LNCaP clone FGC (cell line): ENCODE data around the gene MROH8.

Experiments
- DNase-seq: peaks from one replicate; pipeline ENCODE4 v3.0.0-alpha.2; 2011; ENCODE audit warnings: low read depth
- H3K4me3 ChIP-seq: 2 replicates; pipeline ENCODE4 v1.5.1; 2011; ENCODE audit warnings: mild to moderate bottlenecking, low read depth, low read length, control low read depth
- CTCF ChIP-seq: IDR thresholded peaks from 2 replicates; pipeline ENCODE4 v1.5.1; 2012; ENCODE audit warnings: mild to moderate bottlenecking; ENCODE audit not compliant: control insufficient read depth, insufficient read depth; ENCODE audit errors: extremely low read depth

Gene MROH8

GRCh38 chr20:37209193-37209592, 29.8 kb upstream of the MROH8 start:
- no peak overlapping the region for H3K4me3 ChIP-seq
- DNase-seq: no peak
- no peak for TF ChIP-seq CTCF

- no peak for TF ChIP-seq CTCF
- no peak for DNase-seq
- no peak overlapping the region for H3K4me3 ChIP-seq
These were observed 27.8 kb upstream of the MROH8 start for GRCh38 chr20:37207171-37207570.

DNA sequence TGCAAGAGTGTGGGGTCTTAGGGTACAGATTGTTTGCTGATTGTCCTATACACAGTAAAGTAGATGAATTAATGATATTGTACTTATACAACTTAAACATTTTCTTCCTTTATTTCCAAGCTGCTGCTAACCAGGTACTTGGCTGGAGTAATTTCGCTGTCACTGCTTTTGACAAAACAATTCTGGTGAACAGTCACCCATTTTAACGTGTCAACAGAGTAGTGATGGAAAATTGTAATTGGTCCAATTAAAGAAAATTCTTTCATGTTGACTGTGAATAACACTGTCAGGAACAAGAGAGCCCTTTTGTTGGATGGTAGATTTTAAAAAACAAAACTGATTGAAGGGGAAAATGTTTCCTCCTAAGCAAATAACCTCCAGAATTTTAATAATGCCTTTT, 26.4 kb upstream of the MROH8 start:
- no peak for TF ChIP-seq CTCF
- no peak overlapping the region for H3K4me3 ChIP-seq
- DNase-seq: no peak

GRCh38 chr20:37205130-37205529, 25.8 kb upstream of the MROH8 start:
- TF ChIP-seq CTCF: no peak
- H3K4me3 ChIP-seq: no peak overlapping the region
- DNase-seq: no peak

GRCh38 chr20:37204056-37204455, 24.7 kb upstream of the MROH8 start:
- H3K4me3 ChIP-seq: no peak overlapping the region
- no peak for DNase-seq
- TF ChIP-seq CTCF: no peak

- H3K4me3 ChIP-seq: no peak overlapping the region
- no peak for DNase-seq
- TF ChIP-seq CTCF: peak; percentile 58
These were observed 23.1 kb upstream of the MROH8 start for GRCh38 chr20:37202267-37202943.

DNA sequence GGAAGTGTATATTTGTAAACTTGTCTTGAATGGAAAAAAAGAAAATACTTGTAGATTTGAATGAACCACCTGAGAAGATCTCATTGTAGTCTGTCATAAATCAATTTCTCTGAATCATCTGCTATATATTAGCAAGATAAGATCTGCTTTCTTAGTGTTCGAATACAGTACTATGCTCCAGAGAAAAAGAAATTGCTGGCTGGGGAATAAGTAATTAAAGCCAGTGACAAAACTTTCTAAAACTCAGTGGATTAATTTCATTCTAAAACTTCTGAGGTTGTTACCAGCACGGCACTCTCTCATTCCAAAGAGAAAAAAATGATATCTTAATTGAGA, 22.4 kb upstream of the MROH8 start:
- TF ChIP-seq CTCF: no peak
- H3K4me3 ChIP-seq: no peak overlapping the region
- DNase-seq: no peak
